ENCODE measurements around the gene DCAF11.

Gene DCAF11

GRCh38 chr14:24114532-24115421 lies at the start of gene DCAF11, which contains the start of gene NRL:
Gene DCAF11, plus strand, starts transcription at chr14:24114777. Its CDS starts 818 bp downstream, at chr14:24115595.
Gene NRL, minus strand, starts transcription at chr14:24114949. Its CDS starts 32,101 bp downstream, at chr14:24082848.
- DNase-seq (ENCODE audit: low read depth): peak; percentile 95

GRCh38 chr14:24064856-24065255 lies 49.7 kb upstream of the DCAF11 start:
- DNase-seq (ENCODE audit: low read depth): no peak

GRCh38 chr14:24065408-24065807 lies 49.2 kb upstream of the DCAF11 start:
- no peak for DNase-seq (ENCODE audit: low read depth)

- DNase-seq (ENCODE audit: low read depth): no peak
Measured at GRCh38 chr14:24066496-24067132, 48.0 kb upstream of the DCAF11 start.

- DNase-seq (ENCODE audit: low read depth): no peak
Measured at GRCh38 chr14:24067133-24068082, 47.2 kb upstream of the DCAF11 start.

- no peak for DNase-seq (ENCODE audit: low read depth)
Measured at GRCh38 chr14:24068711-24069410, 45.7 kb upstream of the DCAF11 start.

GRCh38 chr14:24069411-24069735 lies 45.2 kb upstream of the DCAF11 start:
- DNase-seq (ENCODE audit: low read depth): no peak

GRCh38 chr14:24070285-24071143 lies 44.1 kb upstream of the DCAF11 start:
- DNase-seq (ENCODE audit: low read depth): no peak

- no peak for DNase-seq (ENCODE audit: low read depth)
Measured at GRCh38 chr14:24071144-24071697, 43.4 kb upstream of the DCAF11 start, which contains the start of gene CPNE6. Gene CPNE6, plus strand, starts transcription at chr14:24071562. Its CDS starts 1,375 bp downstream, at chr14:24072937.

GRCh38 chr14:24071836-24072430 lies 42.6 kb upstream of the DCAF11 start:
- DNase-seq (ENCODE audit: low read depth): no peak

GRCh38 chr14:24072436-24072835 lies 42.1 kb upstream of the DCAF11 start:
- no peak for DNase-seq (ENCODE audit: low read depth)

- DNase-seq (ENCODE audit: low read depth): no peak
Measured at GRCh38 chr14:24072881-24073877, 41.4 kb upstream of the DCAF11 start.

- DNase-seq (ENCODE audit: low read depth): no peak
Measured at GRCh38 chr14:24074625-24075484, 39.7 kb upstream of the DCAF11 start.

- DNase-seq (ENCODE audit: low read depth): no peak
Measured at GRCh38 chr14:24075485-24076301, 38.9 kb upstream of the DCAF11 start.

GRCh38 chr14:24076302-24076601 lies 38.3 kb upstream of the DCAF11 start:
- no peak for DNase-seq (ENCODE audit: low read depth)

- no peak for DNase-seq (ENCODE audit: low read depth)
Measured at GRCh38 chr14:24077086-24077485, 37.5 kb upstream of the DCAF11 start.

- no peak for DNase-seq (ENCODE audit: low read depth)
Measured at GRCh38 chr14:24078146-24078545, 36.4 kb upstream of the DCAF11 start.

Measured in CMK (cell line).